Retina (tissue), 1 donor: ENCODE measurements around the gene CD33.

Experiments
- DNase-seq: peaks from one replicate; pipeline ENCODE4 v3.0.0-alpha.2; 2016

CD33 gene

GRCh38 chr19:51259348-51260245, 34.7 kb downstream of the CD33 start:
- DNase-seq, result peak; percentile 46

DNA sequence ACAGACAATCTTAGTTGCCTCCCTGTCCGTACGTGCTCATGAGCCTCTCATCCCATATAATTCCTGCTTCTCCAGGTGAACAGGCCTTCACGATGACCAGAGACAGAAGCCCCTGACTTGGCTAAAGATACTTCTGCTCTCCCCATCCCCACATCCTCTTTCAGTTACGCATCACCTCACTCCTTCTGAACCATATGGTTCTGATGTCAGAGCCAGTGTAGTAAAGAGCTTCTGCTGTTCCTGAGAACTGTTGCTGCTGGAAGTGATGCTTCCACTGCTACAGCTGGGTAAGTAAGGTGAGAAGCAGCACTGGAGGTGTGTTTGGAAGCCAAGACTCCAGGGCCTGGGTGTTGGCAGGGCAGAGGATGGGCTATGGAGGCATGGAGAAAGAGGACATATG, 38.9 kb downstream of the CD33 start:
- DNase-seq, result no peak

DNA sequence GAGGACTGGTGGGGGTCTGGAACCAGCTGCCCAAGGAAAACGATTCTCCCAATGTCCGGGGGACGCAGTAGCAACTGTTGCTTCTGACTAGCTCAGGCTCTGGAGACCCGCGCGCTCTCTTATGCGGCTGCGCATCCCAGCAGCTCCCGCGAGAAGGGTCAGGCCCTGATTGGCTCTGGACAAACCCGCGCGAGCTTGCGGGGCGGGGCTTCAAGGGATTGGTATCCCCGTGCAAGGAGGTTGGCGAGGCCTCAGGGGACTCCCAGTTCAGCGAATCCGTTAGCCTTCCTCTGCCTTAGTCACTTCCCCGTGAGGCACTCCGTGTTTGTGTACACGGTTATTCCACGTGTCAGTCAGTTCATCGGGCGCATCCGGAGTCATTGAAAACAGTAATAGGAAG, 46.2 kb downstream of the CD33 start:
- DNase-seq, result peak; percentile 29

DNA sequence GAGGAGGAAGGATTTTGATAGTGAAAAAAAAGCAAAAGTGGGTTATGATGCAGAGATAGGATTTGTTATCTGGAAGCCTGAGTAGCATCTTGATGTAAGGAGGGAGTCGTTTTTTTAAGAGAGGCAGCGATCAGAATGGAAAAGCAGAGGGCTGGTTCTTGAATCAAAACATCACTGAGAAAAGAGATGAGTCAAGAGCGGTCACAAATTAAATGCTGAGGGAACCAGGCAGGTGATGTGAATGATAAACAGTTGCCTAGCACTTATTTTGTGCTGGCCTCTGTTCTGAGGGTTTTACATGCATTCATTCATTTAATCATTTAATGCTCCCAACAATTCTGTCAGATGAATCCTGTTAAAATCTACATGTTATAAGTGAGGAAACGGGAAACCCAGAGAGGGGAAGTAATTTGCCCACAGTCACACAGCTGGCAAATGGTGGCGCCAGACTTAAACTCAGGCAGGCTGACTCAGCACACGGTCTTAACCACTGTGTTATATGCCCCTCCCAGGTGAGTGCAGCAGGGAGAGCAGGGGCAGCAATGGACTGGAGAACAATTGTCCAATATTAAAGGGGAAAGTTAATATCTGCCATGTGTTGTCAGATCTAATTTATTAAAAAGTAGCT, 47.4 kb downstream of the CD33 start:
- DNase-seq, result no peak

DNA sequence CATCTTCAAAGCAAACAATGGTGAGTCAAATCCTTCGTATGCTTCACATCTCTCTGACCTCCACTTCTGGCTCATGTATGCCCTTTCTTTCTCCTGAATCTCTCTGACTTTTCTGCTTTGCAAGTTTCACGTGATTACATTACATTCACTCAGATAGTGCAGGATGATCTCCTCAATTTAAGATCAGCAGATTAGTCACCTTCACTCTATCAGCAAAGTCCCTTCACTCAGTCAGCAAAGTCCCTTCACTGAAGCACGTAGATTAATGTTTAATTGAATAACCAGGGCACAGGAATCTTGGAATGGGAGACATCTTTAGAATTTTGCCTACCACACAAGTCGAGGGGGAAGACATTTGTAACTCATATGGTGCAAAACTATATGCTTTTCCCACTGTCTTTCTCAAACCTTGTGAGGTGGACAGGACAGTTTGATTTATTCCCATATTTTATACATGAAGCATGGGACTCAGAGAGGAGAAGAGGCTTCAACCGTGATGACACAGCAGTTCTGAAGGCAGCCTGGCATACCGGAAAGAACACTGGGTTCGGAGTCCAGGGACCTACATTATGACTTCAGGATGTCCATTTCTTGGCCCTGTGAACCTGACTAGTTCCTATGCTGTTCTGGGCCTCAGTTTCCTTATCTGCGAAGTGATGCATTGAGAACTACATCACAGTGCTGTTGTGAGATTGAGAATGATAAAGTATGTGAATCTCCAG, 49.3 kb downstream of the CD33 start:
- DNase-seq, result no peak

- no peak for DNase-seq
Measured at GRCh38 chr19:51277112-51277511, 52.2 kb downstream of the CD33 start.

- no peak for DNase-seq
Measured at GRCh38 chr19:51282335-51282734, 57.5 kb downstream of the CD33 start.

- DNase-seq, result no peak
Measured at GRCh38 chr19:51285682-51286081, 60.8 kb downstream of the CD33 start.
